Lung (tissue), 12 donors: Measurements from ENCODE around the gene ACAN. TPM values are rescaled to one million over a fixed set of nuclear protein-coding genes. Genes with fewer than 3 reads are reported as not detected.

ENCODE experiments used
- ATAC-seq: fragments of 200-7000 bp; cut with Tn5 transposase; one replicate; pipeline ENCODE4 v1.9.1; 2020; ENCODE audit warnings: moderate number of reproducible peaks; ENCODE audit not compliant: insufficient read depth, low FRiP score
- DNase-seq, 3 donors: peaks; one replicate each; pipeline ENCODE4 v3.0.0-alpha.2; 2013 to 2017
- H3K27ac ChIP-seq, 2 donors: one replicate each; pipeline ENCODE4 v1.5.1; 2013; ENCODE audit warnings: mild to moderate bottlenecking in 2 of 2, moderate library complexity in 2 of 2, control low read depth in 1 of 2, inconsistent platforms in 1 of 2, low read depth in 1 of 2, low read length in 1 of 2
- H3K27me3 ChIP-seq, 3 donors: one replicate each; pipeline ENCODE4 v1.5.1; 2013; ENCODE audit warnings: low read length in 2 of 3; ENCODE audit not compliant: control insufficient read depth in 3 of 3, insufficient read depth in 3 of 3
- H3K36me3 ChIP-seq, 4 donors: one replicate each; pipeline ENCODE4 v1.5.1; 2013; ENCODE audit warnings: low read length in 4 of 4, mild to moderate bottlenecking in 1 of 4, moderate library complexity in 1 of 4; ENCODE audit not compliant: control insufficient read depth in 4 of 4, insufficient read depth in 4 of 4
- H3K4me1 ChIP-seq, 5 donors: one replicate each; pipeline ENCODE4 v1.5.1; 2013; ENCODE audit warnings: low read length in 5 of 5, mild to moderate bottlenecking in 2 of 5, moderate library complexity in 1 of 5; ENCODE audit not compliant: control insufficient read depth in 5 of 5, insufficient read depth in 5 of 5
- H3K4me3 ChIP-seq: one replicate; pipeline ENCODE4 v1.5.1; 2013; ENCODE audit warnings: mild to moderate bottlenecking, control low read depth, moderate library complexity
- H3K9ac ChIP-seq, 2 donors: one replicate each; pipeline ENCODE4 v1.5.1; 2013; ENCODE audit warnings: low read length in 2 of 2, control low read depth in 1 of 2; ENCODE audit not compliant: insufficient read depth in 1 of 2
- H3K9me3 ChIP-seq, 4 donors: one replicate each; pipeline ENCODE4 v1.5.1; 2013; ENCODE audit warnings: low read length in 3 of 4, mild to moderate bottlenecking in 1 of 4, moderate library complexity in 1 of 4; ENCODE audit not compliant: control insufficient read depth in 4 of 4, insufficient read depth in 3 of 4
- CTCF ChIP-seq: IDR thresholded peaks from 2 replicates; pipeline ENCODE4 v1.5.1; 2012; ENCODE audit warnings: mild to moderate bottlenecking; ENCODE audit errors: control extremely low read depth, extremely low read depth
- WGBS, 2 donors: extraction: QIAGEN DNeasy Blood & Tissue Kit; methylation state at CpG; one replicate each; pipeline ENCODE4 v1.1.7; 2013; 5-methylcytosine and 5-hydroxymethylcytosine counted together
- polyA plus RNA-seq, 2 donors: library from polyadenylated mRNA; stranded (reverse); fragments of 200-250 nt; gene quantifications; one replicate each; pipeline ENCODE4 v1.2.1, GENCODE V29; 2013
- total RNA-seq, 2 donors: library from RNA; depleted of rRNA in 1 of 2; stranded (reverse); fragments of >200 nt in 1 of 2; gene quantifications; one replicate each; pipeline ENCODE4 v1.2.1, GENCODE V29; 2014 to 2021
- donor health status: control.
- donor health status: control.
- donor health status: Bipolar disorder and iron deficiency.
- donor health status: healthy.
- donor health status: DM: yes; HTN: yes; CAD: no.

The ACAN gene
- total and polyA plus RNA-seq, 4 donors = 0.50 to 5.2 (median 0.85) TPM

DNA sequence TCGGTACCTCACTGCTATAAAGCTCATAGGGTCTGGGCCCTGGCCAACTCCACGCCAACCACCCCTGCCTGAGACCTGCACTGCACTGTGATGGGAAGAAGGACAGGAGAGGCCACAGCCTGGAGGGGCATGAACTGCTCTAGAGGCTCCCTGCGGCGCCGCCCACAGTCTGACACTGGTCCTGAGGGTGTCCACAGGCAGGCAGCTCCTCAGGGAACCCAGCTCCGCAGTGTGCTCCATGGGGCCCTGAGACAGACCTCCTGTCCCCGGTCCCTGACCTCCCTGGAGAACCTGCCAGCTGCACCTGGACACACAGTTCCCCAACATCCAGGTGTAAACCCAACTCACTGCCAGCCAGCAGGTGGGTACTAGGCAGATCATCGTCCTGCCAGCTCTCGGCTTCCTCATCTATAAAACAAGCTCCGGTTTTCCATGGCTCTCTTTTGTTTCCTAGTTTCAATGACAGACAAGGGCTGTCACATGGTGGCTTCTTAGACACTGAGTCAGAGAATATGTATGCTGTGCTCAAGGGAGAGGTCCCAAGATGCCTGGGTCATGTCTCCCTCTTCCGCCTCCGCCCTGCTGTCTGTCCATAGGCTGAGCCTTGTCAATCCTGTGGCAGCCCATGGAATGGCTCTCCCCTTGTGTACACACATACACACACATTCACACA lies 97.2 kb downstream of the ACAN start:
- Histone ChIP-seq H3K36me3 (peaks cover 0 to 18% (median 15%) of the 10 kb centered on the region in 4 donors), H3K9ac (no peak overlapping the region), H3K4me3 (no peak overlapping the region), H3K9me3 (peaks cover 0 to 4% (median 0%) of the 10 kb centered on the region in 4 donors), H3K27ac (peak overlapping the region in 1 of 2 donors; percentile 72), H3K4me1 (peaks cover 3 to 18% (median 14%) of the 10 kb centered on the region in 5 donors), H3K27me3 (peaks cover 0 to 2% (median 0%) of the 10 kb centered on the region in 3 donors)
- no peak for ATAC-seq
- TF ChIP-seq CTCF = no peak
- WGBS, 2 donors = 92 to 96% methylated on average over 12 of the region's 12 CpGs
- DNase-seq = no peak

DNA sequence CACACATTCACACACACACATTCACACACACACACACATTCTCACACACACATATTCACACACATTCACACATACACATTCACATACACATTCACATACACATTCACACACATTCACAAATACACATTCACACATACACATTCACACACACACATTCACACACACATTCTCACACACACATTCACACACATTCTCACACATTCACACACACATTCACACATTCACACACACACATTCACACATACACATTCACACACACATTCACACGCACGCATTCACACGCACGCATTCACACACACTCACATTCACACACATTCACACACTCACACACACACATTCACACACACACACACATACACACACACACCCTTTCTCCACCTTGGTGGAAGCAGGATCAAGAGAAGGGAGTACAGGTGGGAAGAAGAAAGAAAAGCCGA lies 97.8 kb downstream of the ACAN start:
- ATAC-seq (no peak), DNase-seq (no peak)
- peaks cover 3 to 15% (median 14%) of the 10 kb centered on the region in 5 donors for H3K4me1 ChIP-seq
- H3K27me3 ChIP-seq = no peaks in the 10 kb centered on the region
- WGBS, 2 donors = 90 to 94% methylated on average over 5 of the region's 5 CpGs
- no peak overlapping the region for H3K4me3 ChIP-seq
- no peak overlapping the region for H3K9ac ChIP-seq
- peaks cover 0 to 4% (median 0%) of the 10 kb centered on the region in 4 donors for H3K9me3 ChIP-seq
- no peak for TF ChIP-seq CTCF
- H3K36me3 ChIP-seq = peaks cover 0 to 20% (median 17%) of the 10 kb centered on the region in 4 donors
- peak overlapping the region in 1 of 2 donors; percentile 27 for H3K27ac ChIP-seq

DNA sequence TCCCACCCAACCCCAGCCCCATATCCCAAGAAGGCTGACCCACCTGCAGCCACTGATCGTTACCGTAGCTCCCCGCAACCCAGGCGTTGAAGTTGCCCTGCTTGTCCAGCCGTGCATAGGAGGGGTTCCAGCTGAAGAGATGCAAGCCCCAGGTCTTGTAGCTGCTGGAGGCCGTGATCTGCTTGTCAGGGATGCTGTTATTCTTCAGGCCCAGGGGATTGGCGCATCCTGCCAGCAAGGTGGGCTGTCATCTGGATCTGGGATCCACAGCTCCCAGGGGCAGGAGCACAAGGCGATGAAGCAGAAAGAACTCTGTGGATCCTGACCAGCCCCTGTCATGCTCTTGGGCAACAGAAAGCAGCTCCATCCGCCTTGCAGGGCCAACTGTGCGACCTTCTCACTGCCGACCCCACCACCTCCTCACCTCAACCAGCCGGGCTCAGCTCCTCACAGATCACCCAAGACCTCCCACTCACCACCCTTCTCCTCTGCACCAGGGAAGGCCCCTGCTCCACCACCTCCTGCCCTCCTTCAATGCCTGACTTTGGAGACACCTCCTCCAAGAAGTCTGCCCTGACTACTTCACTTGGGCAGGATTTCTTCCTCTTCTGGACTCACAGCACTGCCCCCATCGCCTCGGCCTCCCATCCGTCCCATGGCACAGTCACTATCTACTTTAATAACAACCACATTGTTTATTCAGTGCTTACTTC lies 98.4 kb downstream of the ACAN start:
- Histone ChIP-seq H3K27me3 (no peaks in the 10 kb centered on the region), H3K4me3 (no peak overlapping the region), H3K9me3 (peaks cover 0 to 4% (median 0%) of the 10 kb centered on the region in 4 donors), H3K4me1 (peaks cover 3 to 13% (median 11%) of the 10 kb centered on the region in 5 donors), H3K9ac (no peak overlapping the region), H3K36me3 (peaks cover 0 to 25% (median 19%) of the 10 kb centered on the region in 4 donors), H3K27ac (no peak overlapping the region)
- 95 to 98% methylated on average over 15 of the region's 15 CpGs for WGBS, 2 donors
- no peak for TF ChIP-seq CTCF
- ATAC-seq = no peak
- no peak for DNase-seq
